Stomach smooth muscle (tissue), 2 donors: ENCODE data around the gene LINGO3.

ENCODE experiments used
- H3K27ac ChIP-seq: one replicate; pipeline ENCODE4 v1.7.0; 2013; ENCODE audit warnings: mild to moderate bottlenecking, low read length, inconsistent platforms
- H3K27me3 ChIP-seq, 2 donors: one replicate each; pipeline ENCODE4 v1.7.0; 2013; ENCODE audit warnings: low read length in 2 of 2; ENCODE audit not compliant: insufficient read depth in 2 of 2, control insufficient read depth in 1 of 2
- H3K36me3 ChIP-seq, 2 donors: one replicate each; pipeline ENCODE4 v1.7.0; 2013; ENCODE audit warnings: low read length in 2 of 2; ENCODE audit not compliant: control insufficient read depth in 2 of 2, insufficient read depth in 2 of 2
- H3K4me1 ChIP-seq: one replicate; pipeline ENCODE4 v1.7.0; 2013; ENCODE audit warnings: low read length; ENCODE audit not compliant: control insufficient read depth, insufficient read depth
- H3K4me3 ChIP-seq, 2 donors: one replicate each; pipeline ENCODE4 v1.7.0; 2013; ENCODE audit warnings: low read length in 2 of 2
- H3K9ac ChIP-seq, 2 donors: one replicate each; pipeline ENCODE4 v1.7.0; 2013; ENCODE audit warnings: low read length in 2 of 2, mild to moderate bottlenecking in 1 of 2
- H3K9me3 ChIP-seq, 2 donors: one replicate each; pipeline ENCODE4 v1.7.0; 2013; ENCODE audit warnings: low read length in 2 of 2; ENCODE audit not compliant: control insufficient read depth in 2 of 2
- donor health status: healthy.
- donor health status: Pancreatic carcinoma.

The LINGO3 gene

DNA sequence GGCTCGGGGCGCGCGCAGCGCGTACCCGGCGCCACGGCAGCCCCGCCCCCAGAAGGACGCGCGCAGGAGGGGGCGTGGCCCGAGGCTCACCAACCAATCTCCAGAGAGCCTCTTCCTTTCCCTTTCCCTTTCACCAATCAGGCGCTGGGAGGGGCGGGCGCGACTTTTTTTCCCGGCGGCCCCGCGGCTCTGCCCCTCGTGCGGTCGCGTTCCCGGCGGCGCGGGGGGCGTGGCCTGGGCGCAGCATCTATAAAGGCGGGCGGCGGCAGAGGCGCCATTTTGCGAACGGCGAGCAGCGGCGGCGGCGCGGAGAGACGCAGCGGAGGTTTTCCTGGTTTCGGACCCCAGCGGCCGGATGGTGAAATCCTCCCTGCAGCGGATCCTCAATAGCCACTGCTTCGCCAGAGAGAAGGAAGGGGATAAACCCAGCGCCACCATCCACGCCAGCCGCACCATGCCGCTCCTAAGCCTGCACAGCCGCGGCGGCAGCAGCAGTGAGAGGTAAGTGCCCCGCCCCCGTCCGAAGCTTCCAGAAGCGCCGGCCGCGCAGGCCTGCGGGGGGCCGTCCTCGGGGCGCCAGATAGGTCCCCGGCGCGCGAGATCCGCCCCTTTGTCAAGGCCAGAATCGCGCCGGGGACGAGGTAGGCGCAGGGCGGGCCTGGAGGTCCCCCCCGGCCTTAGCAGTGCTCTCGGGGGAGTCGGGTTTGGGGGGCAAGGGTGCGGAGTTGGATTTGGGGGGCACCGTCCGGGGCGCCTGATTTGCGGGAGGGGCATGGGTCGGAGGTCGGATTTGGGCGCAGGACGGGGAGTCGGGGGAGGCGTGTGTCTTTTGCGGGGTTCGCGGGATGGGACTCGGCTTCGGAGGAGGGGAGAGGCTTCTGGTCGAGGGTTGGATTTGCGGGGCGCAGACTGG, 38.5 kb downstream of the LINGO3 start:
- H3K9ac ChIP-seq: peak overlapping the region; percentile 87 to 92
- H3K36me3 ChIP-seq: peaks cover 9 to 11% of the 10 kb centered on the region in 2 donors
- peaks cover 37% of the 10 kb centered on the region for H3K4me1 ChIP-seq
- peak overlapping the region; percentile 87 to 93 for H3K4me3 ChIP-seq
- no peaks in the 10 kb centered on the region for H3K27me3 ChIP-seq
- H3K9me3 ChIP-seq: no peaks in the 10 kb centered on the region
- peak overlapping the region; percentile 94 for H3K27ac ChIP-seq

DNA sequence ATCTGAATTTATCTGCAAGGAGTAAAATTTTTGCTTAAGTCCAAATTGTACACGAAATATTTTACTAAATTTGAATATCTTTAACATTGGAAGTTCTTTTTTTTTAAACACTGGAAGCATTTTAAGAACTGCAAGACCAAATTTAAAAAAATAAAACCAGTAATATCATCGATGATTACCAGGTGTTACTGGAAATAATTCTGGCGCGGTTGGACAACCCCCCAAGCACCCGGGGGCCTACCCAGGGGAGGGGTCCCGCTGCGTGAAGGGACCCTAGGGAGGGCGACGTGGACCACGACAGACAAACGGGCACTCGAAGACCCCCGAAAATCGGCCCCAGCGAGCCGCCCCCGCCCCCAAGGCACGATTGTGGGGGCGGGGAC, 39.1 kb downstream of the LINGO3 start:
- Histone ChIP-seq H3K4me3 (peak overlapping the region; percentile 65 to 78), H3K27ac (peak overlapping the region; percentile 94), H3K36me3 (peaks cover 5 to 9% of the 10 kb centered on the region in 2 donors), H3K4me1 (peaks cover 30% of the 10 kb centered on the region), H3K9me3 (no peaks in the 10 kb centered on the region), H3K27me3 (no peaks in the 10 kb centered on the region), H3K9ac (peak overlapping the region in 1 of 2 donors; percentile 71)

DNA sequence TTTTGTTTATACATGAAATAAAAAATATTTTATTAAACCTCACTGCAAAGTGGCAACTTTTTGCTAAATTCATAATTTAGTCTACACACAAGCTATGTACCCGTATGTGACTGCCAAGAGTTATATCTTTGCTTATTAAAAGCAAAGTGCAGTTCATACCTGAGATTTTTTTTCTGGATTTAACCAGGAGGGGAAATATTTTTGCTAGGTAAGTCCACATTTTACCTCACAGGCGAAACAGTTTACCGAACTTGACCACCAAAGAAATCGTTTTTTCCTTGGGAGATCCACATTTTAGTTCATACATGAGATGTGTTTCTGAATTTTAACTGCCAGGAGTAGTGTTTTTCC, 39.5 kb downstream of the LINGO3 start:
- peaks cover 26% of the 10 kb centered on the region for H3K4me1 ChIP-seq
- H3K4me3 ChIP-seq: peak overlapping the region; percentile 65 to 78
- H3K36me3 ChIP-seq: peaks cover 5 to 9% of the 10 kb centered on the region in 2 donors
- no peaks in the 10 kb centered on the region for H3K9me3 ChIP-seq
- H3K9ac ChIP-seq: peak overlapping the region in 1 of 2 donors; percentile 71
- no peak overlapping the region for H3K27ac ChIP-seq
- no peaks in the 10 kb centered on the region for H3K27me3 ChIP-seq

DNA sequence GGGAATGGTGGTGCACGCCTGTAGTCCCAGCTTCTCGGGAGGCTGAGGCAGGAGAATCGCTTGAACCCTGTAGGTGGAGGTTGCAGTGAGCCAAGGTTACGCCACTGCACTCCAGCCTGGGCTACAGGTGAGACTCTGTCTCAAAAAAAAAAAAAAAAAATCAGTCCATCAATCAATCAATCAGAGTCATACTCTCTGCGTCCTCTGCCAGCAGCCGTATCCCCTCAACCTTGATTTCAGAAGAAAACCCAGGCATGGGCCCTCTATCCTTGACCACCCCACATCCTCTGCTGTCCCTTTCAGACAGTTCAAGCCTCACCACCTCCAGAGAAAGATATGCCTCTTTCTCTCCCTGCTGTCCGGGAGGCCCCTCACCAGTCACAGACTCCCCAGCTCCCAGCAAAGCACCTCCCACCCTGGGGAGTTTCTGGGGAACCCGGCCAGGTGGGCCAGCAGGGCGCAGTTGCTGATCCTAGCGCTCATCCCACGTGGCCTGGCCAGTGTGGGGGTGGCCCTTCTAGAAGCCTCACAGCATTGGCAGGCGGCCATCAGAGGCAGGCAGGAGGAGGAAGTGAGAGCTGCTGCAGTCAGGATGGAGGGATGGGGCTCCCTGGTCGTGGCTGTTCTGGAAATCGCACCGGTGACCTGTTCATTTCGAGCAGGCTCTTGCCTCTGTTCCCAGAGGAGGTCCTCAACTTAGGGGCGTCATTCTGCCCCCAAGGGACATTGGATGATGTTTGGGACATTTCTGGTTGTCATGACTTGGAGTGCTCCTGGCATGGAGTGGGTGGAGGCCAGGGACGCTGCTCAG, 41.6 kb downstream of the LINGO3 start:
- no peak overlapping the region for H3K4me3 ChIP-seq
- H3K9me3 ChIP-seq: no peaks in the 10 kb centered on the region
- H3K27me3 ChIP-seq: no peaks in the 10 kb centered on the region
- no peak overlapping the region for H3K9ac ChIP-seq
- peaks cover 11% of the 10 kb centered on the region for H3K4me1 ChIP-seq
- no peak overlapping the region for H3K27ac ChIP-seq
- H3K36me3 ChIP-seq: no peaks in the 10 kb centered on the region

DNA sequence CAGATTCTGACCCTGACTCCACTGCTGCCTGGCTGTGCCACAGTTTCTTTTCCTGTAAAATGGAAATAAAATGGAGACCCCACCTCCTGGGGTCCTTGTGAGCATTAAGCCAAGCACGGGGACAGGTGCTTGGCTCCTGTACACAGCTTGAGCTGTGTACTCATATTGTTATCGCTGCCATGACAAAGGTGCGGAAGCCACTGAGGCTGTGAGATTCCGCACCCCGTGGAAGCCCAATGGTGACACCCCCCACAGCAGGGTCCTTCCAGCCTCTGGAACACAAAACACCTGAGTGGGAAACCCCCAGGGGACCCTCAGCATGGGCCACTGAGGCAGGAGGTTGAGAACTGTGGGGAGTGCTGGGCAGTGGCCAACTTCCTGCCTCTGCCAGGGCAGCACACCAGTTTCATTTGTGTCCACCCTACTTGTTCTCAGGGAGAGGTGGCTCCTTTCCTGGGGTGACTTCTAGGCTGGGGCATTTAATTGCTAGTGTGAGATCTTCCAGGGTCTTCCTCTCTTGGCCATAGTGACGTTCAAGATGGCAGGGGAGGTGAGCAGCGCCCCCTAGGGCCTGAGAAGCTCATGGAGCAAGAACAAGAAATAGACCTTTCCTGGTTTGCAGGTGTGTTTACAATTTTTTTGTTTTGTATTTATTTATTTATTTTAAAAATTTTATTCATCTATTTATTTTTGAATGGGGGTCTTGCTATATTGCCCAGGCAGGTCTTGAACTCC, 46.3 kb downstream of the LINGO3 start:
- Histone ChIP-seq H3K9ac (no peak overlapping the region), H3K4me1 (peaks cover 3% of the 10 kb centered on the region), H3K4me3 (no peak overlapping the region), H3K9me3 (no peaks in the 10 kb centered on the region), H3K27ac (no peak overlapping the region), H3K27me3 (no peaks in the 10 kb centered on the region), H3K36me3 (no peaks in the 10 kb centered on the region)

DNA sequence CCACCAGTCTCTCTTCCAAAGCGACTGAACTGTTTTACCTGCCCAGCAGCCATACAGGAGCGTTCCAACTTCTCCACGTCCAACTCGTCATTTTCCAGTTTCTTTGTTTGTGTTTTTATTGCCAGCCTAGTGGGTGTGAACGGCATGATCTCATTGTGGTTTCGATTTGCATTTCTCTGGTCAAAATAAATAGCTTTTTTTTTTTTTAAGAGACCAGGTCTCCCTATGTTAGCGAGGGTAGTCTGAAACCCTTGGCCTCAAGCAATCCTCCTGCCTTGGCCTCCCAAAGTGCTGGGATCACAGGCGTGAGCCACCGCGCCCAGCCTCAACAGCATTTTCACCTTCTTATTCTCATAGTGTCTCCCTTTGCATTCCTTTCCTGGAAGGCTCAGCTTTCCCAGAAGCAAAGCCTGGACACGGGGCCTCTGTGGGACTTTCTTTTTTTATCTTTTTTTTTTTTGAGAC, 47.6 kb downstream of the LINGO3 start:
- no peaks in the 10 kb centered on the region for H3K36me3 ChIP-seq
- no peak overlapping the region for H3K9ac ChIP-seq
- H3K27me3 ChIP-seq: no peaks in the 10 kb centered on the region
- no peak overlapping the region for H3K27ac ChIP-seq
- no peaks in the 10 kb centered on the region for H3K9me3 ChIP-seq
- H3K4me1 ChIP-seq: no peaks in the 10 kb centered on the region
- H3K4me3 ChIP-seq: no peak overlapping the region

DNA sequence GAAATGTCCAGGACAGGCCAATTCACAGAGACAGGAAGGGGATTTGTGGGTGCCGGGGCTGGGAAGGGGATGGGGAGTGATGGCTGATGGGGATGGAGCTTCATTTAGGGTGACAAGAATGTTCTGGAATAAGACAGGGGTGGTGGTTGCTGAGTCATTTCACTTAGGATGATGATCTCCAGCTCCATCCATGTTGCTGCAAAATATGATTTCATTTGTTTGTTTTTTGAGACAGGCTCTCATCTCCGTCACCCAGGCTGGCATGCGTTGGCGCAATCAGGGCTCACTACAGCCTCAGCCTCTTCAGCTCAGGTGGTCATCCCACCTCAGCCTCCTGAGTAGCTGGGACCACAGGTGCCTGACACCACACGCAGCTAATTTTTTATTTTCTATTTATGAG, 48.6 kb downstream of the LINGO3 start:
- Histone ChIP-seq H3K27me3 (peaks cover 0 to under 1% of the 10 kb centered on the region in 2 donors), H3K9ac (no peak overlapping the region), H3K4me1 (no peaks in the 10 kb centered on the region), H3K4me3 (no peak overlapping the region), H3K9me3 (no peaks in the 10 kb centered on the region), H3K36me3 (no peaks in the 10 kb centered on the region), H3K27ac (no peak overlapping the region)
